HepG2 (cell line): ENCODE data around the gene PTPN13.

Source experiments
- MAZ ChIP-seq, 2 experiments: sonication (generic) in 1 of 2; formaldehyde crosslinking in 1 of 2; IDR thresholded peaks; 2 replicates each; pipeline versions ENCODE4 v1.5.0 to v1.6.1; 2012 to 2020; ENCODE audit warnings: low read depth in 2 of 2, mild to moderate bottlenecking in 2 of 2, borderline replicate concordance in 1 of 2, improper control_type of control experiment in 1 of 2, low read length in 1 of 2, missing genetic modification reagents in 1 of 2, moderate library complexity in 1 of 2
- ZBTB38 ChIP-seq: sonication (generic); formaldehyde crosslinking; IDR thresholded peaks from 2 replicates; pipeline ENCODE4 v1.5.1; 2020; ENCODE audit warnings: mild to moderate bottlenecking, missing genetic modification reagents
- TF ChIP-seq, protein P1 (sequence below): sonication (generic); formaldehyde crosslinking; IDR thresholded peaks from 2 replicates; pipeline ENCODE4 v1.5.0; 2020; ENCODE audit warnings: mild to moderate bottlenecking, missing genetic modification reagents, moderate library complexity

GRCh38 chr4:86600007-86600653 is 6.0 kb downstream of the PTPN13 start:
- TF ChIP-seq, protein P1, sequence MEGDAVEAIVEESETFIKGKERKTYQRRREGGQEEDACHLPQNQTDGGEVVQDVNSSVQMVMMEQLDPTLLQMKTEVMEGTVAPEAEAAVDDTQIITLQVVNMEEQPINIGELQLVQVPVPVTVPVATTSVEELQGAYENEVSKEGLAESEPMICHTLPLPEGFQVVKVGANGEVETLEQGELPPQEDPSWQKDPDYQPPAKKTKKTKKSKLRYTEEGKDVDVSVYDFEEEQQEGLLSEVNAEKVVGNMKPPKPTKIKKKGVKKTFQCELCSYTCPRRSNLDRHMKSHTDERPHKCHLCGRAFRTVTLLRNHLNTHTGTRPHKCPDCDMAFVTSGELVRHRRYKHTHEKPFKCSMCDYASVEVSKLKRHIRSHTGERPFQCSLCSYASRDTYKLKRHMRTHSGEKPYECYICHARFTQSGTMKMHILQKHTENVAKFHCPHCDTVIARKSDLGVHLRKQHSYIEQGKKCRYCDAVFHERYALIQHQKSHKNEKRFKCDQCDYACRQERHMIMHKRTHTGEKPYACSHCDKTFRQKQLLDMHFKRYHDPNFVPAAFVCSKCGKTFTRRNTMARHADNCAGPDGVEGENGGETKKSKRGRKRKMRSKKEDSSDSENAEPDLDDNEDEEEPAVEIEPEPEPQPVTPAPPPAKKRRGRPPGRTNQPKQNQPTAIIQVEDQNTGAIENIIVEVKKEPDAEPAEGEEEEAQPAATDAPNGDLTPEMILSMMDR (CRISPR knock-in tag): no peak
- TF ChIP-seq MAZ (IDR thresholded peaks at IDR 0.05; ENCODE audit: borderline replicate concordance, low read depth, low read length): no peak
- no peak for TF ChIP-seq MAZ (CRISPR knock-in tag; IDR thresholded peaks at IDR 0.05; ENCODE audit: low read depth)
- no peak for TF ChIP-seq ZBTB38 (CRISPR knock-in tag)
